ENCODE data around the gene PTPN13. TPM values are rescaled to one million over a fixed set of nuclear protein-coding genes. Genes with fewer than 3 reads are reported as not detected.

The PTPN13 gene
- total RNA-seq, 1 donor from 2014 or later, result 244 TPM

GRCh38 chr4:86660401-86660800 lies 66.3 kb downstream of the PTPN13 start:
- Histone ChIP-seq H3K9me3 (ENCODE audit: low read depth) (no peaks in the 10 kb centered on the region), H2AFZ (replicated peaks) (no peak overlapping the region), H3K79me2 (ENCODE audit: low read depth) (peaks cover 100% of the 10 kb centered on the region), H3K27me3 (no peaks in the 10 kb centered on the region), H3K4me3 (no peak overlapping the region), H3K27ac (peak overlapping the region; percentile 14), H3K4me1 (peaks cover 4% of the 10 kb centered on the region), H4K20me1 (ENCODE audit: low read depth) (peaks cover 51% of the 10 kb centered on the region), H3K9ac (no peak overlapping the region), H3K4me2 (no peak overlapping the region), H3F3A (ENCODE audit: low read depth) (peaks cover 19% of the 10 kb centered on the region), H3K36me3 (peaks cover 15% of the 10 kb centered on the region)
- no peak overlapping the region for H3K4me3 Mint-ChIP-seq
- peaks cover 3% of the 10 kb centered on the region for H3K4me1 Mint-ChIP-seq
- DNase-seq (ENCODE audit: low spot score), result no peak
- H3K36me3 Mint-ChIP-seq, result peaks cover 31% of the 10 kb centered on the region
- H3K27ac Mint-ChIP-seq, result no peak overlapping the region
- peaks cover 23% of the 10 kb centered on the region for H3K9me3 Mint-ChIP-seq
- no peaks in the 10 kb centered on the region for H3K27me3 Mint-ChIP-seq (ENCODE audit: insufficient read depth, low read depth)
- TF ChIP-seq EZH2 (IDR thresholded peaks at IDR 0.05) (no peak), EZH2phosphoT487 (IDR thresholded peaks at IDR 0.05) (no peak), CTCF (IDR thresholded peaks at IDR 0.05) (no peak)

DNA sequence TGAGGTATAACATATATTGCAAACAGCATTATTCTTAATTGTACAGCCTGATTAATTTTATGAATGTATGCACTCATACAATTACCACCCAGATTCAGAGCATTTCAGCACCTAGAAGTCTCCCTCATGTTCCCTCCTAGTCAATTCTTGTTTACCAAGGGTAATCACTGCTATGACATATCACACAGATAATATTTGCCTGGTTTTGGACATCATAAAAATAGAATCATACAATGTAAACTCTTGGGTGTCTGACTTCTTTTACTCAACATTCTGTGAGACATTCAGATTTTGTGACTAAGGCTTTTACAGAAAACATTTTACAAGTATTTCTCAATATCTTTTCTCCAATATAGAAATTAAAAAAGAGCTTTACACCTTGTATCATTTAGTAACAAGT lies 66.9 kb downstream of the PTPN13 start:
- Histone ChIP-seq H3K79me2 (ENCODE audit: low read depth) (peaks cover 100% of the 10 kb centered on the region), H3K4me2 (no peak overlapping the region), H4K20me1 (ENCODE audit: low read depth) (peaks cover 53% of the 10 kb centered on the region), H3K9me3 (ENCODE audit: low read depth) (no peaks in the 10 kb centered on the region), H3K36me3 (peaks cover 21% of the 10 kb centered on the region), H3K4me1 (peaks cover 10% of the 10 kb centered on the region), H3K27ac (peak overlapping the region; percentile 14), H3K4me3 (no peak overlapping the region), H2AFZ (replicated peaks) (no peak overlapping the region), H3F3A (ENCODE audit: low read depth) (peaks cover 25% of the 10 kb centered on the region), H3K27me3 (no peaks in the 10 kb centered on the region), H3K9ac (no peak overlapping the region)
- TF ChIP-seq EZH2phosphoT487 (IDR thresholded peaks at IDR 0.05), result no peak
- TF ChIP-seq CTCF (IDR thresholded peaks at IDR 0.05), result no peak
- no peak for TF ChIP-seq EZH2 (IDR thresholded peaks at IDR 0.05)
- peaks cover 29% of the 10 kb centered on the region for H3K36me3 Mint-ChIP-seq
- no peak overlapping the region for H3K4me3 Mint-ChIP-seq
- no peak overlapping the region for H3K27ac Mint-ChIP-seq
- H3K4me1 Mint-ChIP-seq, result peaks cover 3% of the 10 kb centered on the region
- DNase-seq (ENCODE audit: low spot score), result no peak
- H3K27me3 Mint-ChIP-seq (ENCODE audit: insufficient read depth, low read depth), result no peaks in the 10 kb centered on the region
- H3K9me3 Mint-ChIP-seq, result peaks cover 17% of the 10 kb centered on the region

DNA sequence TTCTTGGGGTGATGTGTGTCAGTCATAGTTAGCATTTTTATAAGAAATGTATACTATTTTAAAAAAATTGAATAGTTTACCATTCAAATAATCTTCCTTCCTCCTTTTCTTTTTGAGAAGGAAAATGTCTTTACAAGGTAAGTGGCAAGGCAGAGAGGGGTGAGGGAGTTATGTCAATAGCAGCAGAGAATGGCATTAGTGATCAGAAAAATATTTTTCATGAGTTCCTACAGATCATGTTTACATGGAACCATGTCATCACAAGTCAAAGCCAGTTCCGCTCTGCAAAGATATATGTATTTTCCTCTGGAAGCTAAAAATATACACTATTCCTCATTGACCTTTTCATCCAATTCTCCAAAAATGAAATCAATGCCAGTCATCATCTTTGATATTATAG lies 67.3 kb downstream of the PTPN13 start:
- Mint-ChIP-seq H3K27me3 (ENCODE audit: insufficient read depth, low read depth) (no peaks in the 10 kb centered on the region), H3K27ac (no peak overlapping the region), H3K9me3 (peaks cover 14% of the 10 kb centered on the region), H3K36me3 (peaks cover 30% of the 10 kb centered on the region), H3K4me3 (no peak overlapping the region), H3K4me1 (peaks cover 3% of the 10 kb centered on the region)
- H3F3A ChIP-seq (ENCODE audit: low read depth), result peaks cover 29% of the 10 kb centered on the region
- H3K79me2 ChIP-seq (ENCODE audit: low read depth), result peaks cover 100% of the 10 kb centered on the region
- H2AFZ ChIP-seq (replicated peaks), result no peak overlapping the region
- no peaks in the 10 kb centered on the region for H3K9me3 ChIP-seq (ENCODE audit: low read depth)
- H3K36me3 ChIP-seq, result peaks cover 21% of the 10 kb centered on the region
- no peak overlapping the region for H3K27ac ChIP-seq
- no peaks in the 10 kb centered on the region for H3K27me3 ChIP-seq
- peaks cover 53% of the 10 kb centered on the region for H4K20me1 ChIP-seq (ENCODE audit: low read depth)
- peaks cover 14% of the 10 kb centered on the region for H3K4me1 ChIP-seq
- H3K4me2 ChIP-seq, result no peak overlapping the region
- DNase-seq (ENCODE audit: low spot score), result no peak
- no peak for TF ChIP-seq CTCF (IDR thresholded peaks at IDR 0.05)
- TF ChIP-seq EZH2 (IDR thresholded peaks at IDR 0.05), result no peak
- TF ChIP-seq EZH2phosphoT487 (IDR thresholded peaks at IDR 0.05), result no peak
- H3K4me3 ChIP-seq, result no peak overlapping the region
- no peak overlapping the region for H3K9ac ChIP-seq
